ENCODE data around the gene HFE. TPM values are rescaled to one million over a fixed set of nuclear protein-coding genes. Genes with fewer than 3 reads are reported as not detected.
A peak's percentile ranks its signal among the peaks of the same experiment; 100 is the strongest.

Gene HFE
- total and polyA plus RNA-seq, 2 of the 13 experiments (the other 11 are each of a cell fraction or from before 2014, with no cell fraction given) = 3.7 to 6.3 TPM

DNA sequence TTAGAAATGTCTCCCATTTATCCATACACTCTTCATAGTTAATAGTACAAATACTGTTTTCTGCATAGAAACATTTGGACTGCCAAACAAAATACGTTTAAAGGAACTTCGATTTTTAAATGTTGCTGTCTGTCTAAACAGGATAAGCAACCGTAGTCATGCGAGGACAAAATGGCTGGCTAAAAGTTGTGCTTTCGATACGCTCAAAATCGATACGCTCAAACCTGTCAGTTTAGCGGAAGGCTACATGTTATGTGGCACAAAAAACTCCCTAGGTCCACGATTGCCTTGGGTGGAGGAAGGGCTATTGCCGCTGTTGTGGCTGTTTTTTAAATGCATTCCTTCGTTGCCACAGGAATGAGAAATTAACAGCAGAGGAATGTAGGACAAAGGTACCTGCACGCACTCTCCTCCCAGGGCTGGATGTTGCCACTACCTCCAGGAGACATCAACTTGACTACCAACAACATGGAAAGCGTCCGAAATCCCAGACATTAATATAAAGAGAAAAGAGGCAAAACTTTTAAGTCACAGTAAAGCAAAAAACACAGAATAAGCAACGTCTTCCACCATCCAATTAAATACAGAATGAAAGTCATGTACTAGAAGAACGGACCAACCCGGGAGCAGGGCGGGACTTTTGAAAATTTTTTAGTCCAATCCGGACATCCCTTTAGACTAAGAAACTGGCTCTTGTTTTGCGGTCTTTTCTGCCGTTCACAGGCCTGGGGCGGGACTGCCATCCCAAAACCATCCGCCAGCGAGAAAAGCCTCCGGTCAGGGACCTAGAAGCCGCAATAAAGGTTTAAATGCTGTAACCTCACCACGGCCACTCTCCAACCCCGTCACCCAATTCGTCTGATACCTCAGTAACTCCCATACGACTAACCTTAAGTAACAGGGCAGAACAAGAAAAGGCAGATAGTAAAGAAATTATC, 32.2 kb upstream of the HFE start (continued):
- TF ChIP-seq HMGXB4 (CRISPR knock-in tag; IDR thresholded peaks at IDR 0.05; ENCODE audit: borderline replicate concordance in 1 of 2, low read depth in 1 of 2) (peak; percentile 68 to 79; a peak in 2 of 4 replicates), BCL6 (CRISPR knock-in tag; IDR thresholded peaks at IDR 0.05) (peak; percentile 68; the same call in 1 of the 2 replicates), ZBTB7A (CRISPR knock-in tag; IDR thresholded peaks at IDR 0.05) (no peak), RCOR2 (CRISPR knock-in tag; IDR thresholded peaks at IDR 0.05) (no peak), AGO2 (optimal IDR thresholded peaks at IDR 0.05; ENCODE audit: low read depth, low read length) (no peak), ZBTB43 (CRISPR knock-in tag; conservative IDR thresholded peaks at IDR 0.05) (peak; percentile 38), ATF3 (CRISPR knock-in tag; IDR thresholded peaks at IDR 0.05) (peak; percentile 74), CHCHD3 (CRISPR knock-in tag; IDR thresholded peaks at IDR 0.05) (no peak; the same call in 1 of the 2 replicates), PLRG1 (conservative IDR thresholded peaks at IDR 0.05) (no peak), ZMAT3 (CRISPR knock-in tag; conservative IDR thresholded peaks at IDR 0.05) (peak; percentile 25; the same call in 1 of the 2 replicates), ZNF687 (CRISPR knock-in tag; IDR thresholded peaks at IDR 0.05) (no peak), ZNF205 (CRISPR knock-in tag; IDR thresholded peaks at IDR 0.05) (no peak), KAT7 (CRISPR knock-in tag; IDR thresholded peaks at IDR 0.05; ENCODE audit: borderline replicate concordance) (peak; percentile 74; the same call in 1 of the 2 replicates), SCMH1 (CRISPR knock-in tag; IDR thresholded peaks at IDR 0.05; ENCODE audit: borderline replicate concordance) (no peak), ZNF557 (CRISPR knock-in tag; IDR thresholded peaks at IDR 0.05) (peak; percentile 85; the same call in 1 of the 2 replicates), ZNF282 (IDR thresholded peaks at IDR 0.05; ENCODE audit: partially characterized antibody) (no peak), ZNF225 (CRISPR knock-in tag; IDR thresholded peaks at IDR 0.05) (no peak; the same call in 1 of the 2 replicates), ZNF788 (CRISPR knock-in tag; IDR thresholded peaks at IDR 0.05; ENCODE audit: borderline replicate concordance) (peak; percentile 77; the same call in 1 of the 2 replicates)
- TF ChIP-seq, protein P1, sequence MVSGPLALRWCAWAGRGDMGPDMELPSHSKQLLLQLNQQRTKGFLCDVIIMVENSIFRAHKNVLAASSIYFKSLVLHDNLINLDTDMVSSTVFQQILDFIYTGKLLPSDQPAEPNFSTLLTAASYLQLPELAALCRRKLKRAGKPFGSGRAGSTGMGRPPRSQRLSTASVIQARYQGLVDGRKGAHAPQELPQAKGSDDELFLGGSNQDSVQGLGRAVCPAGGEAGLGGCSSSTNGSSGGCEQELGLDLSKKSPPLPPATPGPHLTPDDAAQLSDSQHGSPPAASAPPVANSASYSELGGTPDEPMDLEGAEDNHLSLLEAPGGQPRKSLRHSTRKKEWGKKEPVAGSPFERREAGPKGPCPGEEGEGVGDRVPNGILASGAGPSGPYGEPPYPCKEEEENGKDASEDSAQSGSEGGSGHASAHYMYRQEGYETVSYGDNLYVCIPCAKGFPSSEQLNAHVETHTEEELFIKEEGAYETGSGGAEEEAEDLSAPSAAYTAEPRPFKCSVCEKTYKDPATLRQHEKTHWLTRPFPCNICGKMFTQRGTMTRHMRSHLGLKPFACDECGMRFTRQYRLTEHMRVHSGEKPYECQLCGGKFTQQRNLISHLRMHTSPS (CRISPR knock-in tag; IDR thresholded peaks at IDR 0.05; ENCODE audit: low read depth) = no peak
